AG09309 (cell line): Measurements from ENCODE around the gene CUL5.

Experiments used
- DNase-seq: peaks from one replicate; pipeline ENCODE4 v3.0.0-alpha.2; 2010; ENCODE audit warnings: low read depth
- H3K4me3 ChIP-seq: 2 replicates; pipeline ENCODE4 v1.5.1; 2011; ENCODE audit warnings: mild to moderate bottlenecking, low read depth, low read length, moderate library complexity; ENCODE audit not compliant: control insufficient read depth
- TF ChIP-seq, protein P1 (sequence below): IDR thresholded peaks from 2 replicates; pipeline ENCODE4 v1.5.1; 2011; ENCODE audit warnings: mild to moderate bottlenecking, low read depth, low read length, inconsistent platforms; ENCODE audit not compliant: insufficient read depth, control insufficient read depth; ENCODE audit errors: missing control alignments

Gene CUL5

DNA sequence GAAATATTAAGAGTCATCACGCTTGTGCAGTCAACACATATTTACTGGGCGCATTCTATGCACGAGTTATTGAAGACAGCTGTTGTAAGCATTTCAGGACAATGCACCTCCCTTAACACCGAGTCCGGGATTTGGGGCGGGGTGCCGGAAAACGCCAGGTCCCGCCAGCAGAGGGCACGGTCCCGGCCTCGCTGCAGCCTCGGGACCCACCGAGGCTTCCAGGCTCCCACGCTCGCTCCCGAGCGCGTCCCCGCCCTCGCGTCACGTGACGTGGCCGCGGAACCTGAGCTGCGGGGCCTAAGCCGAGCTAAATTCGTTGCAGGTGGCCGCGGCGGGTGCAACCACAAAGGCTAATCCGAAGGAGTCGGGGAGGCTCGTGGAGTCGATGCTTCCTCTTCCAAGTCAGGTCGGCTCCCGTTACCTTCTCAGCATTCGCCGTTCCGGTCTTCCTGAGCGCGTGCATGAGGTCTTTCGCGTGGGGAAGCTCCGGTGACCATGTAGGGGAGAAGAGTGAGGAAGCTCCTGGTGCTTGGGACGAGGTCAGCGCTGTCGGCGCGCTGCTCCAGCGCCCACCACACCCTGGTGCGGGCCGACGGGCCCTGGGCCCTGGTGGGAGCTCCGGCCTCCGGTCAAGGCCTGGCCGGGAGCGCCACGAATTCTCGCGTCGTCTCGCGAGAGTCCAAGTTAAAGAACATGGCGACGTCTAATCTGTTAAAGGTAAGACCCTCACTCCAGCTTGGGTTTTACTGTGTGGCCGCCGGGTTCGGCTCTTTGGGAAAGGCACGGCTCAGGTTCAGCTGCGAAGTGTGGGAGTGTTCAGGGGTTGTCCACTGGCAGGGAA, at the start of gene CUL5:
CUL5 (plus strand) TSS at position 243 of the 841 bp plus-strand sequence; CDS start at position 694, 451 bp downstream.
- TF ChIP-seq, protein P1, sequence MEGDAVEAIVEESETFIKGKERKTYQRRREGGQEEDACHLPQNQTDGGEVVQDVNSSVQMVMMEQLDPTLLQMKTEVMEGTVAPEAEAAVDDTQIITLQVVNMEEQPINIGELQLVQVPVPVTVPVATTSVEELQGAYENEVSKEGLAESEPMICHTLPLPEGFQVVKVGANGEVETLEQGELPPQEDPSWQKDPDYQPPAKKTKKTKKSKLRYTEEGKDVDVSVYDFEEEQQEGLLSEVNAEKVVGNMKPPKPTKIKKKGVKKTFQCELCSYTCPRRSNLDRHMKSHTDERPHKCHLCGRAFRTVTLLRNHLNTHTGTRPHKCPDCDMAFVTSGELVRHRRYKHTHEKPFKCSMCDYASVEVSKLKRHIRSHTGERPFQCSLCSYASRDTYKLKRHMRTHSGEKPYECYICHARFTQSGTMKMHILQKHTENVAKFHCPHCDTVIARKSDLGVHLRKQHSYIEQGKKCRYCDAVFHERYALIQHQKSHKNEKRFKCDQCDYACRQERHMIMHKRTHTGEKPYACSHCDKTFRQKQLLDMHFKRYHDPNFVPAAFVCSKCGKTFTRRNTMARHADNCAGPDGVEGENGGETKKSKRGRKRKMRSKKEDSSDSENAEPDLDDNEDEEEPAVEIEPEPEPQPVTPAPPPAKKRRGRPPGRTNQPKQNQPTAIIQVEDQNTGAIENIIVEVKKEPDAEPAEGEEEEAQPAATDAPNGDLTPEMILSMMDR = peak; percentile 81
- peak within 1 kb of the TSS; percentile 91 for H3K4me3 ChIP-seq
- peak; percentile 67 for DNase-seq

DNA sequence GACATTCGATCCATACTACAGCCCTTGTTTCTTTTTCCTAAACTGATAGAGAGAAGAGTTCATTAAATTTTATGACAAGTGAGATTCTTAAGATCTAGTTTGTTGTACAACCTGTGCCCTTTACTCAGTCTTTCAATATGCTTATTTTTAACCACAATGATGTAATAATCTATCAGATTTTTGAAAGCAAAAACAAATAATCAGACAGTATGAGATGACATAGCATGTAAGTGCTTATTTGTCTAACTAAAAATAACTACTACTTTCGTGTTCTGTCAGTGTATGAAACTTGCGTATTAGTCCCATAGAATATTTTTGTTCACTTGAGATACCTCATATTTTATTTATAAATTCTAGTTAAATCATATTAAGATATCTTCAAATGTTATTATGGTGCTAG, 47.2 kb upstream of the CUL5 start:
- TF ChIP-seq, protein P1 = no peak
- no peak overlapping the region for H3K4me3 ChIP-seq
- no peak for DNase-seq

DNA sequence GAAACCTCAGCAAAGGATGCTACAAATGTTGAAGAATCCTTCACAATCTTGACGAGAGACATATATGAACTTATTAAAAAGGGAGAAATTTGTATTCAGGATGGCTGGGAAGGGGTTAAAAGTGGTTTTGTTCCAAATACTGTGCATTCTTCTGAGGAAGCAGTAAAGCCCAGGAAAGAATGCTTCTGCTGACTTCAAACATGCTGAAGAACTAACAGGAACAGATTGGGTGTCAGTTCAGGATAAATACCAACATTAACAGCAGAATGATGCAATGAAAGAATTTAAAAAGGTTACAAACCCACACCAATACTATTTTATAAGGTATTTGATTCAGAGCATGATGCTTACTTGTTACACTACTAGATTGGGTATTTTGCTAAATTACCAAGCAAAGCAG, 46.5 kb upstream of the CUL5 start:
- H3K4me3 ChIP-seq = no peak overlapping the region
- TF ChIP-seq, protein P1 = no peak
- DNase-seq = no peak

DNA sequence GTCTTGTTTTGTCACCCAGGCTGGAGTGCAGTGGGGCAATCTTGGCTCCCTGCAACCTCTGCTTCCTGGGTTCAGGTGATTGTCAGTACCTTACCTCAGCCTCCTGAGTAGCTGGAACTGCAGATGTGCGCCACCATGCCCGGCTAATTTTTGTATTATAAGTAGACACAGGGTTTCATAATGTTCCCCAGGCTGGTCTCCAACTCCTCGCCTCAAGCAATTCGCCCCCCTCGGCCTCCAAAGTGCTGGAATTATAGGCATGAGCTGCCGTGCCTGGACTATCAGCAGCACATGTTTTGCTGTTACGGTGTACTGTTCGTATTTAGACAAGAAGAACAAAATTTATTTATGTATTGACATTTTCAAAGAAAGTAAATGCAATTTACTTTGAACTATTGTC, 45.6 kb upstream of the CUL5 start:
- DNase-seq = no peak
- TF ChIP-seq, protein P1 = no peak
- no peak overlapping the region for H3K4me3 ChIP-seq

DNA sequence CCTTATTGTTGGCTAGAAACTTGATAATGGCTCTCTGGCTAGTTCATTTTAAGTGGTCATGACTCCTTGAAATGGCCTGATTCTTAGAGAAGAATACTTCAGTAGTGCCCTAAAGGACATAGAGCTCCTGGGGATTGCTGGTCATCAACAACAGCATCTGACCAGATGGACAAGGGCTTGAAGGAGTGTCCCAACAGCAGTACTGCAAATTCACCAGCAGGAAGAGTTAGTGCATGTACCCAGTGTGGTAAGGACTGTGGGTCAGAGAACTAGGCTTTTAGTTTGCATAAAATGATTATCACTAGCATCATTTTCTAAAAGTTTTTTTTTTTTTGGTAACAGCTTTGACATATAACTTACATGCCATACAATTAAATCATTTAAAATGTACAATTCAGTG, 39.5 kb upstream of the CUL5 start:
- TF ChIP-seq, protein P1 = no peak
- no peak for DNase-seq
- H3K4me3 ChIP-seq = no peak overlapping the region

DNA sequence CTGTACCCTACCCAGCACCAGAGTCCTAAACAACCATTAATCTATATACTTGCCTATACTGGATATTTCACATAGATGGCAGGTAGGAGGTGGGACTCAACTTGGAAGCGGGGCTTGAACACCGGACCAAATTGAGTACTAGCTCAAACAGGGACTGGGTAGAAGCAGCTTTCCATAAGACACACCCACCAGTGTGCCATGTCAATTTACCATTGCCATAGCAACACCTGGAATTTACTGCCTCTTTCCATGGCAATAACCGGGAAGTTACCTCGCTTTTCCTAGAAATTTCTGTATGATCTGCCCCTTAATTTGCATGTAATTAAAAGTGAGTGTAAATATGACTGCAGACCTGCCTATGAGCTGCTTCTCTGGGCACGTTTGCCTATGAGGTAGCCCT, 38.6 kb upstream of the CUL5 start:
- TF ChIP-seq, protein P1 = no peak
- no peak for DNase-seq
- no peak overlapping the region for H3K4me3 ChIP-seq

DNA sequence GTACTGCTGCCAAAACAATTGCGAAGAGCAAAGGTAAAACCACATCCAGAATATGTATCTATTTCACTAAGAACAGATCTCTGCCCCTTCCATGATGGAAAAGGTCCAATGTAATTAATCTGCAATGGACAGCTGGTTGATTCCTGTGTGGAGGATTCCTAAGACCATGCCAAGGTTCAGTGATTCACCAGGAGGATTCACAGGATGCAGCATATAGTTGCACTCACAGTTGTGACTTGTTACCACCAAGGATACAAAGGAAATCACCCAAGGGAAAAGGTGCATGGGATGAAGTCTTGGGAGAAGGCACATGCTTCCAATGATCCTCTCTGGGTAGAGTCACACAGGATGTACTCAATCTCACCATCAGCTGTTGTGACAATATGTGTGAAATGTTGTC, 35.1 kb upstream of the CUL5 start:
- TF ChIP-seq, protein P1 = no peak
- DNase-seq = no peak
- no peak overlapping the region for H3K4me3 ChIP-seq
